SIG-M5 treated with dmso at 0.1 percent for 504 hours (cell line): ENCODE results near the gene OR5AK2.
"Not testable (repeated sequence)": the region's sequence is repeated elsewhere in the genome, so short reads cannot be mapped to it uniquely, and the experiment has no call there.

ENCODE experiments used
- DNase-seq: peaks from one replicate; lab custom pipeline; 2025; ENCODE audit not compliant: unreplicated experiment; lab: John Stamatoyannopoulos, UW

The OR5AK2 gene, protein sequence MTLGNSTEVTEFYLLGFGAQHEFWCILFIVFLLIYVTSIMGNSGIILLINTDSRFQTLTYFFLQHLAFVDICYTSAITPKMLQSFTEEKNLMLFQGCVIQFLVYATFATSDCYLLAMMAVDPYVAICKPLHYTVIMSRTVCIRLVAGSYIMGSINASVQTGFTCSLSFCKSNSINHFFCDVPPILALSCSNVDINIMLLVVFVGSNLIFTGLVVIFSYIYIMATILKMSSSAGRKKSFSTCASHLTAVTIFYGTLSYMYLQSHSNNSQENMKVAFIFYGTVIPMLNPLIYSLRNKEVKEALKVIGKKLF

DNA sequence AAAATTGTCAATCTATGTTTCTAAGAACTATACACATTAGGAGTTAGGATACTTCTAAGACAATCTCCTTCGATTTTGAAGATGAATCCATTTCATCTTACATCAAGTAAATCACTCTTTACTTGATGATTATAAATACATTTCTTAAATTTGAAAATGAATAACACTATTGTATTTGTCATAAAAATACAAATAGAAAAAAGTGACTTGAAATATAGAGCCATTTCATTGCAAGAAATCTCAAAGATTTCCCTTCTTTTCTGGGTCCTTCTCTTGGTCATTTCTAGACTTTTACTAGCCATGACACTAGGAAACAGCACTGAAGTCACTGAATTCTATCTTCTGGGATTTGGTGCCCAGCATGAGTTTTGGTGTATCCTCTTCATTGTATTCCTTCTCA, at the start of gene OR5AK2:
OR5AK2 (plus strand) TSS at position 301 of the 400 bp plus-strand sequence; CDS start at position 301, 0 bp downstream.
- DNase-seq, result no peak

- not testable (repeated sequence) for DNase-seq
Measured at GRCh38 chr11:56945526-56945925, 43.2 kb upstream of the OR5AK2 start.

DNA sequence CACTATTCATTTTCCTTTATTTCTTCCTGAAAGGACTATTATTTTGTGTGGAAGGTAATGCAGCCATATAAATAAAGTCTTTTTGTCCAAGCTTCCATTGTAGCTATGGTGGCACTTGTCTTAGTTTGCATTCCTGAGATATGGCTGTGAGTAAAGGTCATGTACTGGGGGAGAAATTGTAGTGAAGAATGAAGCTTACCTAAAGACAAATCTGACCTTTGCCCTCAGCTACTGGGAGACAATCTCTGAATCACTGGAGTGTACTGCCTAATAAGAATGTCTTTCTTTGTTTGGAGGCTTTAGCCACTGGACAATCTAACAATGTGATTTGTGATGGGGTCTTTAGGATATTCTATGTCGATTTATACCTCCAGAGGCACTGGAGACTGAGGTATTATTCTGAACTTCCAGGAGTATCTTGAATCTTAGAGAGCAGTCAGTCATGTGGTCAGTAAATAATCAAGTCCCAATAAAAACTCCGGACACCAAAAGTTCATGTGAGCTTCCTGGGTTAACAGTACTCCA, 39.7 kb upstream of the OR5AK2 start:
- no peak for DNase-seq

DNA sequence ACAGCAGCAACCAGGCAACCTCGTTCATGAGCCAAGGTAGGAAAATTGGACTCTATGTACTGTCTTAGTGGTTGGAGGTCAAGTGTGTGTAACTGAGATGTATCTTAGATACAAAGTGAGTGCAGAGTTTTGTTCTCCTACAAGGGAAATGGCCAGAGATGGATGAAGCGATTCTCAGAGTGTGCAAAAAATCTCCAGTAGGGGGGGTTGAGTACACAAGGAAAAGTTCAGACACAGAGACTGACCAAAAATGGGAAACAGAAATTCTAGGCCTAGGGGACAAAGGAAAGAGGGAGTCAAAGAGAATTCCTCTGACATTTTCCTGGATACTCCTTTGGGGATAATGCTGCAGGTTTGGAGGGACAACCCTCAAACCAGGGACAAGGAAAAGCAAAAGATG, 38.2 kb upstream of the OR5AK2 start:
- no peak for DNase-seq

- DNase-seq, result not testable (repeated sequence)
Measured at GRCh38 chr11:56953907-56954306, 34.8 kb upstream of the OR5AK2 start.

- no peak for DNase-seq
Measured at GRCh38 chr11:56961609-56962008, 27.1 kb upstream of the OR5AK2 start.

- no peak for DNase-seq
Measured at GRCh38 chr11:56967726-56968125, 21.0 kb upstream of the OR5AK2 start.

- no peak for DNase-seq
Measured at GRCh38 chr11:56968524-56968923, 20.2 kb upstream of the OR5AK2 start.

DNA sequence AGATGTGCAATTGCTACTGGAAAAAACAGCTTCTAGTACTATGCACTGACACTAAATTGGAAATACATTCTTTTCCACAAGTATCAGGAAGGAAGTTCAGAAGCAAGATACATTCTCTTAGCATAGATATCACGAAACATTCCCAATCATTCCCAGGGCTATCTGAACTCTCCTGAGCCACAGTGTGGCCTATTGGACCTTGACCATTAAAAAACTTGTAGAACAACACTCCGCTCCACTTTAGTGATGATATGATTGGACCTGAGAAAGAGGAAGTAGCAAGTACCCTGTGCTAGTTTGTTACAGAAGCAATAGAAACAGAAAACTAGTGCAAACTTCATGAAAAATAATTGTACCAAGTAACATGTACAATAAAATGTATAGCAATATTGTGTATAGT, 11.4 kb upstream of the OR5AK2 start:
- no peak for DNase-seq

GRCh38 chr11:56990702-56991101, 2.0 kb downstream of the OR5AK2 start:
- DNase-seq, result no peak

- no peak for DNase-seq
Measured at GRCh38 chr11:56994532-56994931, 5.8 kb downstream of the OR5AK2 start.

- DNase-seq, result no peak
Measured at GRCh38 chr11:57001674-57002401, 13.1 kb downstream of the OR5AK2 start.

DNA sequence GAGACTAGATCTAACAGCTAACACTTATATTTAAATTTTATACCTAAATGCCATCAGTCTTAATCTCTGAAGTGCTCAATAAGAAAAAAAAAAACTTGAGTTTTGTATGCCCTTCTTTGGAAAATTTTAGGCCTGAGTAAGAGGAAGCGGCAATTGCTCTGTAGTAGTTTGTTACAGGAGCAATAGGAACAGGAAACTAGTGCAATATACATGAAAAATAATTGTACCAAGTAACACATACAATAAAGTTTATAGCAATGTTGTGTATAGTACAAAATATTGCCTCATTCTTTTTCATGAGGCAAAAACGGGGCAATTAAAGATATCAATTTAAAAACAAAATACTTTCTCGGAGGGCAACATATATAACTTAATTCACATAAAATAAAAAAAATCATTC, 19.7 kb downstream of the OR5AK2 start:
- DNase-seq, result no peak

GRCh38 chr11:57015679-57016078, 27.0 kb downstream of the OR5AK2 start:
- no peak for DNase-seq

- DNase-seq, result no peak
Measured at GRCh38 chr11:57031556-57031955, 42.8 kb downstream of the OR5AK2 start.
